Spleen (tissue), 11 donors: ENCODE results near the gene CNTN5. TPM values are rescaled to one million over a fixed set of nuclear protein-coding genes. Genes with fewer than 3 reads are reported as not detected.

Experiments
- DNase-seq: peaks from one replicate; pipeline ENCODE4 v3.0.0-alpha.2; 2020
- H3K27ac ChIP-seq, 8 donors: fragments of 200-600 bp; sonication (generic) in 7 of 8; 1 replicate in 4 of 8; 2 replicates in 4 of 8; pipeline versions ENCODE4 v1.5.0 to v1.8.0; 2016 to 2021; ENCODE audit warnings: inconsistent platforms in 4 of 8, mild to moderate bottlenecking in 4 of 8, moderate library complexity in 1 of 8
- H3K27me3 ChIP-seq, 7 donors: fragments of 200-600 bp; sonication (generic) in 6 of 7; replicated peaks in 1 of 7; 1 replicate in 4 of 7; 2 replicates in 3 of 7; pipeline versions ENCODE4 v1.5.0 to v1.8.0; 2016 to 2021; ENCODE audit warnings: inconsistent platforms in 3 of 7, mild to moderate bottlenecking in 1 of 7
- H3K36me3 ChIP-seq, 6 donors: fragments of 200-600 bp; sonication (generic) in 5 of 6; 1 replicate in 4 of 6; 2 replicates in 2 of 6; pipeline versions ENCODE4 v1.5.0 to v1.8.0; 2016 to 2021; ENCODE audit warnings: inconsistent platforms in 2 of 6
- H3K4me1 ChIP-seq, 6 donors: fragments of 200-600 bp; sonication (generic) in 5 of 6; 1 replicate in 3 of 6; 2 replicates in 3 of 6; pipeline versions ENCODE4 v1.5.0 to v1.8.0; 2016 to 2021; ENCODE audit warnings: inconsistent platforms in 3 of 6
- H3K4me3 ChIP-seq, 8 donors: fragments of 200-600 bp; sonication (generic) in 7 of 8; 1 replicate in 4 of 8; 2 replicates in 4 of 8; pipeline versions ENCODE4 v1.5.0 to v1.8.0; 2016 to 2021; ENCODE audit warnings: inconsistent platforms in 4 of 8, mild to moderate bottlenecking in 4 of 8, moderate library complexity in 2 of 8
- H3K9me3 ChIP-seq, 8 donors: fragments of 200-600 bp; sonication (generic) in 7 of 8; 1 replicate in 4 of 8; 2 replicates in 4 of 8; pipeline versions ENCODE4 v1.5.0 to v1.8.0; 2016 to 2021; ENCODE audit warnings: inconsistent platforms in 4 of 8
- POLR2A ChIP-seq, 3 donors: fragments of 450-650 bp; IDR thresholded peaks; one replicate each; pipeline ENCODE4 v1.5.1; 2017; ENCODE audit warnings: antibody characterized with exemption in 3 of 3, mild to moderate bottlenecking in 1 of 3
- POLR2AphosphoS5 ChIP-seq, 3 donors: sonication (generic); formaldehyde crosslinking; IDR thresholded peaks; one replicate each; pipeline ENCODE4 v1.5.1; 2017; ENCODE audit warnings: antibody characterized with exemption in 3 of 3
- WGBS, 5 donors: extraction: QIAGEN DNeasy Blood & Tissue Kit in 3 of 5; methylation state at CpG; one replicate each; pipeline versions ENCODE4 v1.1.5 to v1.1.7; 2013 to 2018; 5-methylcytosine and 5-hydroxymethylcytosine counted together
- intact Hi-C: fragments of 100-400 bp; cut with DNase I; formaldehyde crosslinking; loops from one replicate; pipeline ENCODE4 v1.15.0; 2023; ENCODE audit warnings: low total_unique reads
- polyA plus RNA-seq, 3 donors: library from polyadenylated mRNA; stranded (reverse); fragments of 200-250 nt; gene quantifications; one replicate each; pipeline ENCODE4 v1.2.1, GENCODE V29; 2013
- total RNA-seq, 7 donors: library from RNA; depleted of rRNA in 3 of 7; stranded (reverse); fragments of >200 nt in 3 of 7; fragmentation: NEBNext Ultra II Directional in 4 of 7; extraction: Animal tissue kit (Norgen Biotek cat#: 25700) in 4 of 7; gene quantifications; one replicate each; pipeline versions ENCODE4 v1.1.0 to v1.2.1, GENCODE V29; 2016 to 2021
- TF ChIP-seq, protein P1 (sequence below), 11 experiments: fragments of 200-600 bp in 7 of 11; fragments of 450-650 bp in 4 of 11; sonication (generic) in 4 of 11; IDR thresholded peaks in 8 of 11; conservative IDR thresholded peaks in 3 of 11; 1 replicate in 7 of 11; 2 replicates in 4 of 11; pipeline versions ENCODE4 v1.4.0 to v1.8.0; 2016 to 2021; ENCODE audit warnings: antibody characterized with exemption in 11 of 11, inconsistent platforms in 4 of 11, mild to moderate bottlenecking in 1 of 11
- donor health status: healthy with polysubstance abuse.
- donor health status: DM: no; HTN: no; CAD: no; lungs with moderate emphysema.
- donor health status: DM: no; HTN: no; CAD: no.
- donor health status: Bipolar disorder and iron deficiency.
- donor health status: healthy.
- donor health status: DM: no; HTN: no; CAD: no.
- donor health status: DM: yes; HTN: yes; CAD: no.

CNTN5 gene
- total and polyA plus RNA-seq, 10 donors: 0.02 TPM; not detected in 8

DNA sequence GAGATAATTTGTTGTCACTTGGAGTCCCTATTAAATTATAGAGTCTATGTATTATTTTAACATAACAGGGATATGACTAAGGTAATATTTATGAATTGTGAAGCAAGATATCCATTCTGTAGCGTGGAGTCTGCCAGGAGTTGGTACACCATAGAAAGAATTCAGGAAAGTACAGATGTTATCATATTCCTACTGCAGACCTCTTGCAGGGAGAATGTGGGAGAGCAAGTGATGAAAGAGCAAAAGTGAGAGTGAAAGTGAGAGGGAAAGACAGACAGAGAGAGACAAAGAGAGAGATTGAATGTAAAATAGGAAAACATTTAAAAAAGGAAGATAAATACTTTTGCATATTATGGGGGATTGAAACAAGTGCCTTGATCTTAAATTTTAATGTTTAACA lies 468.8 kb downstream of the CNTN5 start:
- DNase-seq: no peak
- no peak overlapping the region for H3K27ac ChIP-seq
- no peaks in the 10 kb centered on the region for H3K27me3 ChIP-seq
- H3K4me3 ChIP-seq: no peak overlapping the region
- TF ChIP-seq, protein P1, sequence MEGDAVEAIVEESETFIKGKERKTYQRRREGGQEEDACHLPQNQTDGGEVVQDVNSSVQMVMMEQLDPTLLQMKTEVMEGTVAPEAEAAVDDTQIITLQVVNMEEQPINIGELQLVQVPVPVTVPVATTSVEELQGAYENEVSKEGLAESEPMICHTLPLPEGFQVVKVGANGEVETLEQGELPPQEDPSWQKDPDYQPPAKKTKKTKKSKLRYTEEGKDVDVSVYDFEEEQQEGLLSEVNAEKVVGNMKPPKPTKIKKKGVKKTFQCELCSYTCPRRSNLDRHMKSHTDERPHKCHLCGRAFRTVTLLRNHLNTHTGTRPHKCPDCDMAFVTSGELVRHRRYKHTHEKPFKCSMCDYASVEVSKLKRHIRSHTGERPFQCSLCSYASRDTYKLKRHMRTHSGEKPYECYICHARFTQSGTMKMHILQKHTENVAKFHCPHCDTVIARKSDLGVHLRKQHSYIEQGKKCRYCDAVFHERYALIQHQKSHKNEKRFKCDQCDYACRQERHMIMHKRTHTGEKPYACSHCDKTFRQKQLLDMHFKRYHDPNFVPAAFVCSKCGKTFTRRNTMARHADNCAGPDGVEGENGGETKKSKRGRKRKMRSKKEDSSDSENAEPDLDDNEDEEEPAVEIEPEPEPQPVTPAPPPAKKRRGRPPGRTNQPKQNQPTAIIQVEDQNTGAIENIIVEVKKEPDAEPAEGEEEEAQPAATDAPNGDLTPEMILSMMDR (IDR thresholded peaks at IDR 0.05 in 8 of 11, conservative IDR thresholded peaks at IDR 0.05 in 3 of 11): no peak
- no peak for TF ChIP-seq POLR2AphosphoS5 (IDR thresholded peaks at IDR 0.05)
- TF ChIP-seq POLR2A (IDR thresholded peaks at IDR 0.05): no peak
- no peaks in the 10 kb centered on the region for H3K4me1 ChIP-seq
- intact Hi-C loops: no loop called here
- peaks cover 0 to 5% (median 0%) of the 10 kb centered on the region in 8 donors for H3K9me3 ChIP-seq
- no peaks in the 10 kb centered on the region for H3K36me3 ChIP-seq
- 44 to 71% (median 62%) methylated on average over 1 of the region's 1 CpG for WGBS, 5 donors

- no peaks in the 10 kb centered on the region for H3K36me3 ChIP-seq
- no peaks in the 10 kb centered on the region for H3K27me3 ChIP-seq
- peaks cover 0 to 6% (median 0%) of the 10 kb centered on the region in 8 donors for H3K9me3 ChIP-seq
- H3K4me1 ChIP-seq: no peaks in the 10 kb centered on the region
- intact Hi-C loops: no loop called here
- TF ChIP-seq, protein P1 (IDR thresholded peaks at IDR 0.05 in 8 of 11, conservative IDR thresholded peaks at IDR 0.05 in 3 of 11): no peak
- no peak for TF ChIP-seq POLR2A (IDR thresholded peaks at IDR 0.05)
- no peak for TF ChIP-seq POLR2AphosphoS5 (IDR thresholded peaks at IDR 0.05)
- H3K4me3 ChIP-seq: no peak overlapping the region
- no peak overlapping the region for H3K27ac ChIP-seq
- WGBS, 5 donors: 91 to 93% (median 92%) methylated on average over 4 of the region's 4 CpGs
- no peak for DNase-seq
Observed at GRCh38 chr11:99494065-99494464, 473.3 kb downstream of the CNTN5 start.

GRCh38 chr11:99501655-99502054 lies 480.9 kb downstream of the CNTN5 start:
- TF ChIP-seq POLR2A (IDR thresholded peaks at IDR 0.05): no peak
- no peak for TF ChIP-seq POLR2AphosphoS5 (IDR thresholded peaks at IDR 0.05)
- no peak for DNase-seq
- no peaks in the 10 kb centered on the region for H3K4me1 ChIP-seq
- intact Hi-C loops: no loop called here
- no peaks in the 10 kb centered on the region for H3K27me3 ChIP-seq
- no peak overlapping the region for H3K4me3 ChIP-seq
- WGBS, 5 donors: 69 to 82% (median 73%) methylated on average over 2 of the region's 2 CpGs
- H3K27ac ChIP-seq: no peak overlapping the region
- peaks cover 0 to 5% (median 0%) of the 10 kb centered on the region in 8 donors for H3K9me3 ChIP-seq
- H3K36me3 ChIP-seq: no peaks in the 10 kb centered on the region

GRCh38 chr11:99505316-99505715 lies 484.6 kb downstream of the CNTN5 start:
- peaks cover 0 to 5% (median 0%) of the 10 kb centered on the region in 8 donors for H3K9me3 ChIP-seq
- no peaks in the 10 kb centered on the region for H3K27me3 ChIP-seq
- no peak overlapping the region for H3K4me3 ChIP-seq
- TF ChIP-seq, protein P1 (IDR thresholded peaks at IDR 0.05 in 8 of 11, conservative IDR thresholded peaks at IDR 0.05 in 3 of 11): no peak
- TF ChIP-seq POLR2AphosphoS5 (IDR thresholded peaks at IDR 0.05): no peak
- no peak for TF ChIP-seq POLR2A (IDR thresholded peaks at IDR 0.05)
- no peaks in the 10 kb centered on the region for H3K36me3 ChIP-seq
- H3K4me1 ChIP-seq: no peaks in the 10 kb centered on the region
- H3K27ac ChIP-seq: no peak overlapping the region
- WGBS, 5 donors: 68 to 88% (median 77%) methylated on average over 1 of the region's 1 CpG
- DNase-seq: no peak
- intact Hi-C loops: no loop called here

- no peaks in the 10 kb centered on the region for H3K4me1 ChIP-seq
- H3K9me3 ChIP-seq: peaks cover 0 to 5% (median 0%) of the 10 kb centered on the region in 8 donors
- H3K4me3 ChIP-seq: no peak overlapping the region
- H3K27ac ChIP-seq: no peak overlapping the region
- no peak for DNase-seq
- intact Hi-C loops: no loop called here
- TF ChIP-seq, protein P1 (IDR thresholded peaks at IDR 0.05 in 8 of 11, conservative IDR thresholded peaks at IDR 0.05 in 3 of 11): no peak
- TF ChIP-seq POLR2A (IDR thresholded peaks at IDR 0.05) (no peak), POLR2AphosphoS5 (IDR thresholded peaks at IDR 0.05) (no peak)
- WGBS, 5 donors: 78 to 88% (median 82%) methylated on average over 4 of the region's 4 CpGs
- H3K27me3 ChIP-seq: no peaks in the 10 kb centered on the region
- no peaks in the 10 kb centered on the region for H3K36me3 ChIP-seq
Observed at GRCh38 chr11:99505831-99506230, 485.1 kb downstream of the CNTN5 start.
